NCI-H2171 (cell line): Measurements from ENCODE around the gene LDLRAD4.

Experiments used
- DNase-seq: peaks from one replicate; lab custom pipeline; 2025; lab: John Stamatoyannopoulos, UW

Gene LDLRAD4

GRCh38 chr18:13617826-13618515, 399.4 kb downstream of the LDLRAD4 start:
- DNase-seq = no peak

- no peak for DNase-seq
These were observed 400.3 kb downstream of the LDLRAD4 start for GRCh38 chr18:13618760-13619438.

- no peak for DNase-seq
These were observed 401.1 kb downstream of the LDLRAD4 start for GRCh38 chr18:13619505-13620205.

GRCh38 chr18:13620206-13620672, 401.7 kb downstream of the LDLRAD4 start:
- no peak for DNase-seq

GRCh38 chr18:13620818-13621445, 402.4 kb downstream of the LDLRAD4 start:
- DNase-seq = no peak

GRCh38 chr18:13621446-13621849, 402.9 kb downstream of the LDLRAD4 start:
- DNase-seq = no peak

- no peak for DNase-seq
These were observed 403.5 kb downstream of the LDLRAD4 start for GRCh38 chr18:13621886-13622619.

- no peak for DNase-seq
These were observed 404.2 kb downstream of the LDLRAD4 start for GRCh38 chr18:13622751-13623150.

- no peak for DNase-seq
These were observed 404.8 kb downstream of the LDLRAD4 start for GRCh38 chr18:13623348-13623747.

- no peak for DNase-seq
These were observed 405.3 kb downstream of the LDLRAD4 start for GRCh38 chr18:13623871-13624270.

GRCh38 chr18:13624563-13625237, 406.1 kb downstream of the LDLRAD4 start:
- no peak for DNase-seq

- no peak for DNase-seq
These were observed 406.8 kb downstream of the LDLRAD4 start for GRCh38 chr18:13625355-13625754.

- no peak for DNase-seq
These were observed 407.4 kb downstream of the LDLRAD4 start for GRCh38 chr18:13625843-13626543.

- no peak for DNase-seq
These were observed 408.0 kb downstream of the LDLRAD4 start for GRCh38 chr18:13626544-13626908.

GRCh38 chr18:13627639-13628038, 409.1 kb downstream of the LDLRAD4 start:
- no peak for DNase-seq

GRCh38 chr18:13628211-13628610, 409.7 kb downstream of the LDLRAD4 start:
- DNase-seq = no peak

GRCh38 chr18:13629841-13630715, 411.5 kb downstream of the LDLRAD4 start:
- DNase-seq = peak; percentile 65

GRCh38 chr18:13630716-13631268, 412.2 kb downstream of the LDLRAD4 start:
- DNase-seq = no peak

- no peak for DNase-seq
These were observed 415.1 kb downstream of the LDLRAD4 start for GRCh38 chr18:13633700-13634099.
